Measurements from ENCODE around the gene ALKAL2. TPM values are rescaled to one million over a fixed set of nuclear protein-coding genes. Genes with fewer than 3 reads are reported as not detected.

Gene ALKAL2
- total RNA-seq, 1 donor from 2014 or later = not detected

DNA sequence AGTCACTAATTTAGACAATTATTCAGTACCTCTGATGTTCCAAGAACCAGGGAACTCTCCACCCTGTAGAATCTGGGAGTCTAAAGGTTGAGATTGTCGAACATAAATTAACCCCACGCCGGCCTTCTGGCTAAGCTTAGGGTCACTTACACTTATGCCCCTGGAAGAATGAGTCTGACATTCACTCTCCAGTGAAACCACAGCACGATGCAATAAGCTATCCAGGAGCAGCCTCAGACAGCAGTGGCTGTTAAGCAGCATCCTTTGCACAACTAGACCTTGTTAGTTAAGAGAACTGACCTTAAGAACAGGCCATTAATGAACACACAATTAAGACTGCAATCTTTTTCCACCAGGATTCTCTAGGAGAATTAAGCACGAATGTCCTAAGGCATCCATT is 49.0 kb downstream of the ALKAL2 start:
- DNase-seq = no peak

DNA sequence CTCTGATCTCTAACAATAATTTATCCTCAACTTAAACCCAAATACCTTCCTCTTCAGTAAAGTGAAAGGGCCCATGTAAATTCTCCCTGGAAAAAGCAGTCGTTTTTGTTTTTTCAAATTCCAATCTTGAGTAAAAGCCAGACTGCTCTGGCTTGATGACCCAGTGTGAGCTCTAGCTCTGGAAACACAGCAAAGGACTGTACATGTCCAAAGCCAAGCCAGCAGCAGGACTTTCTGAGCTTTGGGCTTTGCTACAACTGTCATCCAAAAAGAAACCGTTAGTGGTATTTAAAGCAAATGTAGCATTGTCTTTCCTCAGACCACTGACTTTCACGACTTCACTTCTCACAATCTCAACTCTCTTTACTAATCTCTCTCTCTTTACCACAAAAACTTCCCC is 49.5 kb downstream of the ALKAL2 start:
- no peak for DNase-seq

DNA sequence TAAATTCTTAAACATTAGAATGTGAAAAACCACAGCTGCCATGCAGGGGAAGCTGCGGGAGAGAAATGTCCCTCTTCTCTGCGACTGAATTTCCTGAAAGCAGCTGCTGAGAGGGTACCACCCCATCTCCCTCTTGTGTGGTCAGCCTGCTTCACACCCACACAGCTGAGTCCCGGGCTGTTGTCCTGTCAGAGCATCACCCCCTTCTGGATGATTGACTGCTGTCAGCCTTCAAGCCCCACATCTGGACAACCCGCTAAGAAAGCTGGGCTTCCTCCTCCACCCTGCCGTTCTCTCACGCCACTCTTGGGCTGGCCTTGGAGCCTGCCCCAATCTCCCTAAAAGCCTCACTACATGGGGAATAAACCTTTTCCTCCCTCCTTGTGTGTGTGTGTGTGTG is 50.0 kb downstream of the ALKAL2 start:
- no peak for DNase-seq

DNA sequence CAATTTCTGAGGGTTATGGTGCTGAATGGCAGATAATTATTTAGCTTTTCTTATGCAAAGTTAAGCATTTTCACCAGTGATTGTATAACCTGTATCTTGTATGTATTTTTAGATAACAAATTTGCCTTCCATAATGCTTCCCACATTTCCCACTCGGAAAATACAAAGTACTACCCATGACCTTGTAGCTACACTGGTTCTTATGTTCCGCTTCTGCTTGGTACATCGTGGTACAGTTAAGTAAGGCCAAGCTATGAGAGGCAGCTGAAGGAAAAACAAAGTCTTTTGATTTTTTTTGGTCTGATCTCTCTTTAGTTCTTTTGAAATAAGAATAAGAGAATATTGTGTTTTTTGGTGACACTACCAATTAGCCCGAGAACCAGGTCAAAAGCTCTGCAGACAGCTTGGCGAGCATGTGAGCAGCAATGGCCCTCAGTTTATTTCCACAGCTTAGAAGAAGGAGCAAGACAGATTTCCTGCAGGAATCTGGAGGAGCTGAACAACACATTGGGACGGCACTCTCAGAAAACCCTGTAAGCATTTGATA is 50.8 kb downstream of the ALKAL2 start:
- no peak for DNase-seq

DNA sequence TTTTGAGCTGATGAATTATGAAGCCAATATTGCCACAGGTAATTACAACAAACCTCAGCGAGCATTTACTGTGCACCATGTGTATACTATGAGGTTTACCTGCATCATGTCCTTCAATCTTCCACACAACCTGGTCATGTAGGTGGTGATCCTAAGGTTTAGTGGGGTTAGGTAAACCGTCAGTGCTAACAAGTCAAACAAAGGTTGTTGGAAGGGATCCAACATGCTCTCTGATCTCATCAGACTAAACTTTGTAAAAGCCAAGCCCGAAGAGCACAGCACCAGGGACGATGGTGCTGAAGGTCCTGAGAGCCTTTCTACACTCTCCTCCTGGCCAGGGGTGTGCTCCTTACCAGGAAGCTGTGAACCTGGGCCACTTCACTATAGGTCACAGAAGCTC is 53.5 kb downstream of the ALKAL2 start:
- DNase-seq = no peak

DNA sequence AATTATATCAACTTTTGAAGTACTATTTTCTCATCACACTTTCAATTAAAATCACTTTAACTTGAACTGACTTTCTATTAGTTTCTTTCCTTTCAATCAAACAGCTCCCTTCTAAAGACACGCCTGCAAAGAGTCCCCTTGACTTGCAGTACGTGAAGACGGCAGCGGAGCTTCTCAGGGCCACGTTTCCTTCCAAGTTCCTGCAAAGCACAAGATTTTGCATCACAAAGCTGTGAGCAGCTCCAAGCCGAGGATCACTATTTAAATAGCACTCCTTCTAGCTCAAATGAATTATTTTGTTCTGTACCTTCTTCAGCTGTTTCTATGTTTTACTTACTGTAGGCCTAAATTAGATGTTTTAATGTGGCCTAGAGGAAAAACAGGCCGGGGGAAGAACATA is 54.9 kb downstream of the ALKAL2 start:
- DNase-seq = no peak

DNA sequence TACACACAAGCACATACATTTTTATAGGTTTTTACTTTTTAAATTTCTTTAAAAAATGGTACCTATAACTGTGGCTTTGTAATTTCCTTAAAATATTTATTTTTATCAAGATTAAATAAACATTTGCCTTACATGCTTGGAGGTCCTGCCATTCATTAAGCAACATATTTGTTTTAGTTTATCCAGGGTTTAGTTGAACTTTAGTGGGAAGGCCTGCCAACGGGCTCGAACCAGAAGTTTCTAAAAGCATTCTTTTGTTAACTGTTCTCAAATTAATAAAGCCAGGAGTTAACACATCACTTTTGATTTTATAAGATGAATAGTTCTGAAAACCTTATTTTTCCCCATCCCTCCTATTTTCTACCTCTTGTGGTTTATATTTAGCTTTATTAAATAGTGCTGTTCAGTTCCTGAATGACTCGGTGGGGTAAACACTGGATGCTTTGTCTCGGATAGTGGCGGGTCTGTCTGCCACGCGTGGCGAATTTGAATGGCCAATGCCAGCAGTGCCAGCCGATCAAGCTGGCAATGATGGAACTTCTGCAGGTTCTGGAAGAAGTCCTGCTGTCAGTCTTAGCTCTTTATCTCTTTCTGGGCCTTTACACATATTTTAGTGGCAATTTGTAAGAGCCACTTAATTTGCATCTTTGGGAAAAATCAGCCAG is 56.2 kb downstream of the ALKAL2 start:
- no peak for DNase-seq

Other genes with a start within 250 kb of the ALKAL2 start
- gene FAM110C, start 241.6 kb downstream of the ALKAL2 start, total RNA-seq = 0.28 and 0.51 TPM in 2 replicates
- 17.9 and 28.6 TPM in 2 replicates for gene SH3YL1, start 24.1 kb downstream of the ALKAL2 start, total RNA-seq
- gene ACP1, start 23.1 kb downstream of the ALKAL2 start, total RNA-seq = 68.1 and 96.8 TPM in 2 replicates

All from dermis blood vessel endothelial cell (primary cell).